CD14-positive monocyte (primary cell): ENCODE results near the gene METTL22. TPM values are rescaled to one million over a fixed set of nuclear protein-coding genes. Genes with fewer than 3 reads are reported as not detected.

Experiments used
- DNase-seq, 3 donors: peaks; one replicate each; pipeline ENCODE4 v3.0.0-alpha.2; 2011 to 2022
- H2AFZ ChIP-seq: 2 replicates; pipeline ENCODE4 v1.6.0; 2012; ENCODE audit warnings: mild to moderate bottlenecking, low read depth, low read length, inconsistent platforms; ENCODE audit not compliant: insufficient read depth, poor library complexity, severe bottlenecking
- H3K27ac ChIP-seq, 2 donors: 1 replicate in 1 of 2; 2 replicates in 1 of 2; pipeline ENCODE4 v1.5.1; 2012 to 2013; ENCODE audit warnings: low read length in 2 of 2, control low read depth in 1 of 2, inconsistent platforms in 1 of 2, low read depth in 1 of 2, mild to moderate bottlenecking in 1 of 2
- H3K27me3 ChIP-seq, 2 donors: one replicate each; pipeline versions ENCODE4 v1.6.0 to v1.6.1; 2011 to 2013; ENCODE audit warnings: low read length in 2 of 2; ENCODE audit not compliant: control insufficient read depth in 2 of 2, insufficient read depth in 2 of 2
- H3K36me3 ChIP-seq, 2 donors: replicated peaks in 1 of 2; 1 replicate in 1 of 2; 2 replicates in 1 of 2; pipeline versions ENCODE4 v1.5.1 to v1.6.1; 2012 to 2013; ENCODE audit warnings: low read length in 2 of 2, control low read depth in 1 of 2, inconsistent platforms in 1 of 2, mild to moderate bottlenecking in 1 of 2; ENCODE audit not compliant: insufficient read depth in 2 of 2, control insufficient read depth in 1 of 2
- H3K4me1 ChIP-seq, 2 donors: 1 replicate in 1 of 2; 2 replicates in 1 of 2; pipeline versions ENCODE4 v1.5.1 to v1.6.1; 2012 to 2013; ENCODE audit warnings: low read length in 2 of 2, control low read depth in 1 of 2, inconsistent platforms in 1 of 2, mild to moderate bottlenecking in 1 of 2, moderate library complexity in 1 of 2; ENCODE audit not compliant: insufficient read depth in 2 of 2, control insufficient read depth in 1 of 2
- H3K4me2 ChIP-seq: replicated peaks from 2 replicates; pipeline ENCODE3; 2012; ENCODE audit warnings: low read length, moderate library complexity, mild to moderate bottlenecking; ENCODE audit not compliant: poor library complexity, severe bottlenecking; ENCODE audit errors: extremely low read depth
- H3K4me3 ChIP-seq, 3 experiments: fragments of 200-600 bp in 1 of 3; sonication (generic) in 1 of 3; replicated peaks in 1 of 3; 1 replicate in 2 of 3; 2 replicates in 1 of 3; pipeline ENCODE4 v1.5.1; 2011 to 2013; ENCODE audit warnings: low read length in 3 of 3, mild to moderate bottlenecking in 3 of 3, control low read depth in 2 of 3, low read depth in 2 of 3, inconsistent platforms in 1 of 3, moderate library complexity in 1 of 3
- H3K79me2 ChIP-seq: 2 replicates; pipeline ENCODE4 v1.6.0; 2012; ENCODE audit warnings: mild to moderate bottlenecking, control low read depth, inconsistent platforms, low read length, moderate library complexity; ENCODE audit not compliant: insufficient read depth
- H3K9ac ChIP-seq: 2 replicates; pipeline ENCODE4 v1.6.0; 2017; ENCODE audit warnings: low read length, mild to moderate bottlenecking; ENCODE audit not compliant: insufficient read depth, poor library complexity, severe bottlenecking
- H3K9me3 ChIP-seq, 2 donors: replicated peaks in 1 of 2; 1 replicate in 1 of 2; 2 replicates in 1 of 2; pipeline versions ENCODE4 v1.5.1 to v1.6.1; 2012 to 2013; ENCODE audit warnings: low read length in 2 of 2, control low read depth in 1 of 2; ENCODE audit not compliant: control insufficient read depth in 1 of 2, insufficient read depth in 1 of 2
- H4K20me1 ChIP-seq: 2 replicates; pipeline ENCODE4 v1.6.0; 2012; ENCODE audit warnings: mild to moderate bottlenecking, low read length, control low read depth, moderate library complexity; ENCODE audit not compliant: insufficient read depth
- H3K27ac Mint-ChIP-seq, 7 donors: one replicate each; pipeline ENCODE4 v1.8.0; 2020; ENCODE audit warnings: mild to moderate bottlenecking in 7 of 7, mixed read lengths in 7 of 7, moderate library complexity in 6 of 7, inconsistent platforms in 2 of 7
- H3K27me3 Mint-ChIP-seq, 3 donors: one replicate each; pipeline ENCODE4 v1.8.0; 2021 to 2022; ENCODE audit warnings: low read depth in 3 of 3, mild to moderate bottlenecking in 3 of 3, mixed read lengths in 3 of 3, moderate library complexity in 3 of 3, inconsistent platforms in 1 of 3
- H3K36me3 Mint-ChIP-seq, 2 donors: one replicate each; pipeline ENCODE4 v1.8.0; 2020; ENCODE audit warnings: mixed read lengths in 2 of 2, inconsistent platforms in 1 of 2, mild to moderate bottlenecking in 1 of 2
- H3K4me1 Mint-ChIP-seq: one replicate; pipeline ENCODE4 v1.8.0; 2020; ENCODE audit warnings: mild to moderate bottlenecking, mixed read lengths
- H3K4me3 Mint-ChIP-seq, 2 donors: one replicate each; pipeline ENCODE4 v1.8.0; 2020; ENCODE audit warnings: mild to moderate bottlenecking in 2 of 2, mixed read lengths in 2 of 2, moderate library complexity in 1 of 2
- H3K9me3 Mint-ChIP-seq, 7 donors: one replicate each; pipeline ENCODE4 v1.8.0; 2020 to 2022; ENCODE audit warnings: mixed read lengths in 7 of 7, mild to moderate bottlenecking in 6 of 7, moderate library complexity in 6 of 7, inconsistent platforms in 2 of 7
- CTCF ChIP-seq: fragments of 200-600 bp; IDR thresholded peaks from one replicate; pipeline ENCODE4 v1.8.0; 2022; ENCODE audit warnings: antibody characterized with exemption, mild to moderate bottlenecking
- WGBS: methylation state at CpG from one replicate; pipeline ENCODE4 v1.1.5; 2013; ENCODE audit warnings: missing lambda C conversion rate; ENCODE audit not compliant: insufficient coverage; 5-methylcytosine and 5-hydroxymethylcytosine counted together
- intact Hi-C, 2 donors: fragments of 100-400 bp; cut with micrococcal nuclease; formaldehyde crosslinking; loops; one replicate each; pipeline versions ENCODE4 v1.15.0 to v1.15.1; 2023
- polyA plus RNA-seq, 3 donors: library from polyadenylated mRNA; depleted of rRNA in 1 of 3; unstranded in 2 of 3; stranded (reverse) in 1 of 3; fragments of 300-500 nt in 2 of 3; fragments of >200 nt in 1 of 3; fragmentation: Illumina TruSeq in 2 of 3; gene quantifications; 1 replicate in 2 of 3; 2 replicates in 1 of 3; pipeline ENCODE4 v1.2.3, GENCODE V29; 2012 to 2021

METTL22 gene
- polyA plus RNA-seq, 3 donors: 36.0 to 44.0 (median 38.9) TPM

- Mint-ChIP-seq H3K27ac (no peak overlapping the region), H3K27me3 (peaks cover 1 to 32% (median 32%) of the 10 kb centered on the region in 3 donors), H3K36me3 (peaks cover 0 to 2% of the 10 kb centered on the region in 2 donors), H3K4me1 (peaks cover 6% of the 10 kb centered on the region), H3K4me3 (no peak overlapping the region), H3K9me3 (peaks cover 0 to 14% (median 4%) of the 10 kb centered on the region in 7 donors)
- no peak for DNase-seq
- Histone ChIP-seq H3K27me3 (peaks cover 43 to 55% of the 10 kb centered on the region in 2 donors), H3K79me2 (no peaks in the 10 kb centered on the region), H3K4me3 (no peak overlapping the region), H3K4me1 (peaks cover 0 to 2% of the 10 kb centered on the region in 2 donors), H3K9me3 (peaks cover 3 to 35% of the 10 kb centered on the region in 2 donors), H2AFZ (no peak overlapping the region), H3K9ac (no peak overlapping the region), H3K36me3 (no peaks in the 10 kb centered on the region), H3K27ac (no peak overlapping the region), H3K4me2 (no peak overlapping the region), H4K20me1 (no peaks in the 10 kb centered on the region)
- WGBS: 98% methylated on average over 3 of the region's 3 CpGs
- intact Hi-C loops: no loop called here
- TF ChIP-seq CTCF: no peak
Observed at GRCh38 chr16:8590811-8591210, 30.7 kb upstream of the METTL22 start.

GRCh38 chr16:8591451-8591850 is 30.0 kb upstream of the METTL22 start:
- H3K9me3 Mint-ChIP-seq: peaks cover 2 to 16% (median 5%) of the 10 kb centered on the region in 7 donors
- H3K36me3 ChIP-seq: no peaks in the 10 kb centered on the region
- peaks cover 6% of the 10 kb centered on the region for H3K4me1 Mint-ChIP-seq
- no peak overlapping the region for H3K27ac ChIP-seq
- no peak for TF ChIP-seq CTCF
- no peaks in the 10 kb centered on the region for H3K79me2 ChIP-seq
- no peak for DNase-seq
- intact Hi-C loops: no loop called here
- no peak overlapping the region for H3K27ac Mint-ChIP-seq
- peaks cover 1 to 32% (median 31%) of the 10 kb centered on the region in 3 donors for H3K27me3 Mint-ChIP-seq
- H3K36me3 Mint-ChIP-seq: peaks cover 0 to 2% of the 10 kb centered on the region in 2 donors
- peaks cover 0 to 2% of the 10 kb centered on the region in 2 donors for H3K4me1 ChIP-seq
- H4K20me1 ChIP-seq: no peaks in the 10 kb centered on the region
- H2AFZ ChIP-seq: no peak overlapping the region
- no peak overlapping the region for H3K9ac ChIP-seq
- 91% methylated on average over 2 of the region's 3 CpGs for WGBS
- no peak overlapping the region for H3K4me3 ChIP-seq
- H3K4me2 ChIP-seq: no peak overlapping the region
- peaks cover 8 to 38% of the 10 kb centered on the region in 2 donors for H3K9me3 ChIP-seq
- H3K4me3 Mint-ChIP-seq: no peak overlapping the region
- H3K27me3 ChIP-seq: peaks cover 43 to 52% of the 10 kb centered on the region in 2 donors
